OCI-LY1 (cell line): ENCODE data around the gene COL25A1.

Experiments used
- H2AFZ ChIP-seq: fragments of 200-600 bp; sonication (generic), shearing (Covaris generic); 2 replicates; pipeline ENCODE4 v1.6.0; 2014; ENCODE audit warnings: antibody characterized with exemption, mild to moderate bottlenecking, low read length
- H3F3A ChIP-seq: fragments of 200-600 bp; sonication (generic), shearing (Covaris generic); 2 replicates; pipeline ENCODE4 v1.6.0; 2014; ENCODE audit warnings: mild to moderate bottlenecking, antibody characterized with exemption, low read length, moderate library complexity; ENCODE audit not compliant: insufficient read depth
- H3K27ac ChIP-seq: fragments of 200-600 bp; sonication (generic); 2 replicates; pipeline ENCODE4 v1.5.1; 2014; ENCODE audit warnings: low read length, mixed run types, mild to moderate bottlenecking, low read depth; ENCODE audit not compliant: poor library complexity, severe bottlenecking
- H3K27me3 ChIP-seq: fragments of 200-600 bp; sonication (generic); 2 replicates; pipeline ENCODE4 v1.6.0; 2014; ENCODE audit warnings: antibody characterized with exemption, mild to moderate bottlenecking, low read length, moderate library complexity; ENCODE audit not compliant: insufficient read depth
- H3K36me3 ChIP-seq: fragments of 200-600 bp; sonication (generic); 2 replicates; pipeline ENCODE4 v1.6.1; 2014; ENCODE audit warnings: mild to moderate bottlenecking, antibody characterized with exemption, low read length, moderate library complexity, mixed read lengths; ENCODE audit not compliant: insufficient read depth
- H3K4me1 ChIP-seq: fragments of 200-600 bp; sonication (generic); 2 replicates; pipeline ENCODE4 v1.5.1; 2014; ENCODE audit warnings: mild to moderate bottlenecking, low read length, moderate library complexity; ENCODE audit not compliant: insufficient read depth, severe bottlenecking
- H3K4me2 ChIP-seq: fragments of 200-600 bp; sonication (generic), shearing (Covaris generic); 2 replicates; pipeline ENCODE4 v1.6.1; 2014; ENCODE audit warnings: low read length
- H3K4me3 ChIP-seq: fragments of 200-600 bp; sonication (generic); 2 replicates; pipeline ENCODE4 v1.5.1; 2014; ENCODE audit warnings: low read length, low read depth, mild to moderate bottlenecking, mixed read lengths; ENCODE audit not compliant: poor library complexity, severe bottlenecking
- H3K79me2 ChIP-seq: fragments of 200-600 bp; shearing (Covaris generic); 2 replicates; pipeline ENCODE4 v1.6.1; 2016; ENCODE audit warnings: mixed run types, low read length, mixed read lengths; ENCODE audit not compliant: insufficient read depth
- H3K9ac ChIP-seq: fragments of 200-600 bp; sonication (generic), shearing (Covaris generic); 2 replicates; pipeline ENCODE4 v1.6.1; 2014; ENCODE audit warnings: mild to moderate bottlenecking, low read length, mixed read lengths
- H3K9me2 ChIP-seq: fragments of 200-600 bp; sonication (generic), shearing (Covaris generic); 2 replicates; pipeline ENCODE4 v1.6.1; 2014; ENCODE audit warnings: low read depth, mild to moderate bottlenecking, low read length, mixed read lengths
- H3K9me3 ChIP-seq: fragments of 200-600 bp; shearing (Covaris generic); 2 replicates; pipeline ENCODE4 v1.6.1; 2014; ENCODE audit warnings: low read length, mixed read lengths
- H4K20me1 ChIP-seq: fragments of 200-600 bp; sonication (generic), shearing (Covaris generic); 2 replicates; pipeline ENCODE4 v1.6.0; 2016; ENCODE audit warnings: mild to moderate bottlenecking, low read length; ENCODE audit not compliant: insufficient read depth
- EZH2 ChIP-seq: fragments of 200-600 bp; sonication (generic), shearing (Covaris generic); IDR thresholded peaks from 2 replicates; pipeline ENCODE4 v1.8.0; 2017; ENCODE audit warnings: borderline replicate concordance, mixed run types, mild to moderate bottlenecking, antibody characterized with exemption, low read length, moderate library complexity, mixed read lengths
- TF ChIP-seq, protein P1 (sequence below): fragments of 200-600 bp; sonication (generic), shearing (Covaris generic); IDR thresholded peaks from 2 replicates; pipeline ENCODE4 v1.5.1; 2017; ENCODE audit warnings: mild to moderate bottlenecking, antibody characterized with exemption, low read length, moderate library complexity, mixed read lengths

Gene COL25A1

DNA sequence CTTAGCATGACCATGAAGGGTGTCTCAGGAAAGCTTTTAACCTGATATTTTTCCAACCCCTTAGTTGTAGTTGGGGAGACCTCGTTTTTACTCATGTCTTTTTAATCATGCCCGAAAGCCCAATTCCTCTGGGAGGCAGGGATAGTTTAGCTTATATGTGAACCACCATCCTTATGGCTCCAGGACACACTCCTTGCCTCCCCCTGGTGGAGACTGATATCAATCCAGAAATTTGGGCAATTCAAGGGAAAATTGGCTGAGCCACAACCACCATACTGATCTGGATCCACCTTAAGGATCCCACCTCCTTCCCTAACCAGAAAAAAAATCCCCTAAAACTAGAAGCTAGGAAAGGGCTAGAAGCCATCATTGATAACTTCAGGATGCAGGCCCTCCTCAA is 13.4 kb upstream of the COL25A1 start:
- TF ChIP-seq, protein P1, sequence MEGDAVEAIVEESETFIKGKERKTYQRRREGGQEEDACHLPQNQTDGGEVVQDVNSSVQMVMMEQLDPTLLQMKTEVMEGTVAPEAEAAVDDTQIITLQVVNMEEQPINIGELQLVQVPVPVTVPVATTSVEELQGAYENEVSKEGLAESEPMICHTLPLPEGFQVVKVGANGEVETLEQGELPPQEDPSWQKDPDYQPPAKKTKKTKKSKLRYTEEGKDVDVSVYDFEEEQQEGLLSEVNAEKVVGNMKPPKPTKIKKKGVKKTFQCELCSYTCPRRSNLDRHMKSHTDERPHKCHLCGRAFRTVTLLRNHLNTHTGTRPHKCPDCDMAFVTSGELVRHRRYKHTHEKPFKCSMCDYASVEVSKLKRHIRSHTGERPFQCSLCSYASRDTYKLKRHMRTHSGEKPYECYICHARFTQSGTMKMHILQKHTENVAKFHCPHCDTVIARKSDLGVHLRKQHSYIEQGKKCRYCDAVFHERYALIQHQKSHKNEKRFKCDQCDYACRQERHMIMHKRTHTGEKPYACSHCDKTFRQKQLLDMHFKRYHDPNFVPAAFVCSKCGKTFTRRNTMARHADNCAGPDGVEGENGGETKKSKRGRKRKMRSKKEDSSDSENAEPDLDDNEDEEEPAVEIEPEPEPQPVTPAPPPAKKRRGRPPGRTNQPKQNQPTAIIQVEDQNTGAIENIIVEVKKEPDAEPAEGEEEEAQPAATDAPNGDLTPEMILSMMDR, result no peak
- no peak for TF ChIP-seq EZH2
- Histone ChIP-seq H3K79me2 (no peaks in the 10 kb centered on the region), H4K20me1 (no peaks in the 10 kb centered on the region), H3K9ac (no peak overlapping the region), H3K36me3 (no peaks in the 10 kb centered on the region), H3F3A (no peaks in the 10 kb centered on the region), H3K4me2 (no peak overlapping the region), H3K4me1 (no peaks in the 10 kb centered on the region), H3K9me3 (0 out of 2 replicates have a peak, but pooled peaks cover 7% of the 10 kb centered on the region), H3K9me2 (no peaks in the 10 kb centered on the region), H3K27ac (no peak overlapping the region), H3K27me3 (no peaks in the 10 kb centered on the region), H3K4me3 (no peak overlapping the region), H2AFZ (no peak overlapping the region)

DNA sequence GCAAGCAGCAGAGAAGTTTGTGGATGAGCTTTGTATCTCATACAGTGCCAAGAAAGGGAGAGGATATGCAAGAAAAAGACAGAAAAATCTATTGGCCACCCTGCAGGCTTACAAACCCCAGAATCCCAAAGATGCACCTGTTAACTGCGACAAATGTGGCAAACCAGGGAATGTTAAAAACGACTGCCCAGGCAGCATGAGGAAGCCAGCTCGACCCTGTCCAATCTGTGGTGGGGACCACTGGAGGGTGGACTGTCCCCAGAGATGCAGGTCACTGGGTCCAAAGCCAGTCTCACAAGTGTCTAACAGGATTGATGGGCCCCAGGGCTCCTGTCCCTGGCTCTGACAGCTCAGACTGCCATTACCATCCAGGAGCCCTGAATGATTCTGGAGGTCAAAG is 12.9 kb upstream of the COL25A1 start:
- Histone ChIP-seq H3K4me3 (no peak overlapping the region), H3K4me1 (no peaks in the 10 kb centered on the region), H3K4me2 (no peak overlapping the region), H3K9me3 (0 out of 2 replicates have a peak, but pooled peaks cover 7% of the 10 kb centered on the region), H3K9ac (no peak overlapping the region), H3K79me2 (no peaks in the 10 kb centered on the region), H3K27ac (no peak overlapping the region), H3K36me3 (no peaks in the 10 kb centered on the region), H2AFZ (no peak overlapping the region), H4K20me1 (no peaks in the 10 kb centered on the region), H3K27me3 (no peaks in the 10 kb centered on the region), H3F3A (no peaks in the 10 kb centered on the region), H3K9me2 (no peaks in the 10 kb centered on the region)
- TF ChIP-seq, protein P1, result no peak
- TF ChIP-seq EZH2, result no peak

DNA sequence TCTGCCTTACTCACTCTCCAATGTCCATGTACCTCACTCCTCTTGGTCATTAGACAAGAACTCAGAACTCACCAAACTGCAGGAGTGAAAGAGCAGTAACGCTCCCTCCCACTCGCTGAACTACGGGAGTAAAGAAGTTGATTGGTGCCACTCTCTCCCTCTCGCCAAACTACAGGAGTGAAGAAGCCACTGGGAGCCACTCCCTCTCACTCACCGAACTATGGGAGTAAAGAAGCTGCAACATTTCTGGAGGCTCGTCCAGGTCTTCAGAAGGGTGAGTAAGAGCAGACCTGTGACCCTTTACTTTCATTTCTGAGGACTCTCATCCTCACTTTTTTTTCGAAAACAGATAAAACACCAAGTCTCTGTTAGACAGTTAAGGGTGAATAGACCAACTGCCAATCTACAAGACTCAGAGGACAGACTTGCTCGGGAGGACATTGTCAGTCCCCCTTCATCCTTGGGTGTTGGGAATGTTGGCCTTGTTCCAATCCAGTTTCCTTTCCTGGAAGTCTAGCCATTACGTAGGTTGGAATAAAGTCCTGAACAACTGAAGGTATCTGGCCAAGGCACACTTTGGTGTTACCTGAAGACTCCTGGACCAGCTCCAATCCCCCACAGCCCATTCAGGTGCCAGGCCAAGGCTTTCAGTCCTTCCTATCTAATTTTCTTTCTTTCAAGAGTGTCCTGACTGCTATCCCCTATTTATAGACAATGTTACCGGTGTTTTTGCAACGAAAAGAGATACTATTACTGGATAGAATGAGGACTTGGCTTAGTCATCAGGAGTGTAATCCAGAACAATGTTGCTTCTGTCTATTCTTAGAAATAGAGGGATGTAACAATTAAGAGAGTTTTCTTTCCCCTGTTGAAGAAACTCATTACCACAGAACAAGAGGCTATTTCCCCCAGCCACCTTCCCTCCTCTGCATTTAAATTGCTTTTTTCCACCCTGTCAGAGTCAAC is 11.0 kb upstream of the COL25A1 start:
- H3K9ac ChIP-seq, result no peak overlapping the region

More for the DNA sequence above, 11.0 kb upstream of the COL25A1 start:
- TF ChIP-seq, protein P1, result no peak
- TF ChIP-seq EZH2, result no peak
- Histone ChIP-seq H3F3A (no peaks in the 10 kb centered on the region), H3K4me3 (no peak overlapping the region), H3K27me3 (no peaks in the 10 kb centered on the region), H3K9me2 (no peaks in the 10 kb centered on the region), H2AFZ (no peak overlapping the region), H3K79me2 (no peaks in the 10 kb centered on the region), H3K36me3 (no peaks in the 10 kb centered on the region), H3K4me1 (no peaks in the 10 kb centered on the region), H3K4me2 (no peak overlapping the region), H4K20me1 (no peaks in the 10 kb centered on the region), H3K27ac (no peak overlapping the region), H3K9me3 (0 out of 2 replicates have a peak, but pooled peaks cover 7% of the 10 kb centered on the region)
